WTC11 (cell line): Measurements from ENCODE around the gene MSX2. TPM values are rescaled to one million over a fixed set of nuclear protein-coding genes. Genes with fewer than 3 reads are reported as not detected.

Experiments used
- ATAC-seq: fragments of 200-7000 bp; cut with Tn5 transposase; 2 replicates; pipeline ENCODE4 v1.10.0; 2021; ENCODE audit warnings: mild to moderate bottlenecking, moderate library complexity
- CTCF ChIA-PET: fragments of 300-600 bp; sonication (Branson Sonifier 250); formaldehyde crosslinking; loops from one replicate; lab custom pipeline; 2021; ENCODE audit warnings: antibody characterized with exemption; lab: Charles Lee
- POLR2A ChIA-PET: fragments of 350-600 bp; sonication (Branson Sonifier 250); formaldehyde crosslinking; loops from one replicate; lab custom pipeline; 2021; ENCODE audit warnings: antibody characterized with exemption; lab: Charles Lee
- DNase-seq: peaks from one replicate; pipeline ENCODE4 v3.0.0; 2021; ENCODE audit warnings: low spot score
- H3K27ac Mint-ChIP-seq: 2 replicates; pipeline ENCODE4 v1.8.0; 2021; ENCODE audit warnings: mixed read lengths
- H3K27me3 Mint-ChIP-seq: 2 replicates; pipeline ENCODE4 v1.8.0; 2021; ENCODE audit warnings: low read depth, mild to moderate bottlenecking, moderate library complexity, mixed read lengths
- H3K36me3 Mint-ChIP-seq: 2 replicates; pipeline ENCODE4 v1.8.0; 2021; ENCODE audit warnings: mixed read lengths
- H3K4me1 Mint-ChIP-seq: 2 replicates; pipeline ENCODE4 v1.8.0; 2022; ENCODE audit warnings: mixed read lengths
- H3K4me3 Mint-ChIP-seq: 2 replicates; pipeline ENCODE4 v1.8.0; 2021; ENCODE audit warnings: mild to moderate bottlenecking, moderate library complexity, mixed read lengths
- H3K9me3 Mint-ChIP-seq: 2 replicates; pipeline ENCODE4 v1.8.0; 2021; ENCODE audit warnings: mixed read lengths
- ATF2 ChIP-seq: sonication (generic); formaldehyde crosslinking; IDR thresholded peaks from 2 replicates; pipeline ENCODE4 v1.8.1; 2022; ENCODE audit warnings: low read depth, missing genetic modification reagents, borderline replicate concordance
- E2F1 ChIP-seq: sonication (generic); formaldehyde crosslinking; IDR thresholded peaks from 2 replicates; pipeline ENCODE4 v1.8.0; 2022; ENCODE audit warnings: mild to moderate bottlenecking, missing genetic modification reagents
- ELF4 ChIP-seq: sonication (generic); formaldehyde crosslinking; IDR thresholded peaks from 2 replicates; pipeline ENCODE4 v1.8.1; 2022; ENCODE audit warnings: low read depth, mild to moderate bottlenecking, moderate library complexity, missing genetic modification reagents
- IRF2 ChIP-seq: sonication (generic); formaldehyde crosslinking; IDR thresholded peaks from 2 replicates; pipeline ENCODE4 v1.8.0; 2022; ENCODE audit warnings: low read depth, missing genetic modification reagents, borderline replicate concordance
- NFATC4 ChIP-seq: fragments of 250-450 bp; sonication (Bioruptor Pico); IDR thresholded peaks from 2 replicates; pipeline ENCODE4 v1.9.0; 2021; ENCODE audit warnings: mild to moderate bottlenecking
- NFYB ChIP-seq: sonication (generic); formaldehyde crosslinking; conservative IDR thresholded peaks from 2 replicates; pipeline ENCODE4 v1.8.0; 2022; ENCODE audit warnings: low read depth, missing genetic modification reagents
- STAT6 ChIP-seq: sonication (generic); formaldehyde crosslinking; conservative IDR thresholded peaks from 2 replicates; pipeline ENCODE4 v1.8.1; 2023; ENCODE audit warnings: mild to moderate bottlenecking, low read depth, missing genetic modification reagents, moderate library complexity
- USF2 ChIP-seq: sonication (generic); formaldehyde crosslinking; IDR thresholded peaks from 2 replicates; pipeline ENCODE4 v1.8.1; 2023; ENCODE audit warnings: mild to moderate bottlenecking, missing genetic modification reagents, moderate library complexity
- ZBTB21 ChIP-seq: sonication (generic); formaldehyde crosslinking; IDR thresholded peaks from 2 replicates; pipeline ENCODE4 v1.8.1; 2023; ENCODE audit warnings: mild to moderate bottlenecking, missing genetic modification reagents, borderline replicate concordance
- ZNF219 ChIP-seq: sonication (generic); formaldehyde crosslinking; IDR thresholded peaks from 2 replicates; pipeline ENCODE4 v1.8.0; 2023; ENCODE audit warnings: missing genetic modification reagents, mild to moderate bottlenecking, borderline replicate concordance
- ZNF423 ChIP-seq: fragments of 250-450 bp; sonication (Bioruptor Pico); IDR thresholded peaks from 2 replicates; pipeline ENCODE4 v2.1.2; 2022; ENCODE audit warnings: mild to moderate bottlenecking, moderate library complexity
- ZNF671 ChIP-seq: fragments of 250-450 bp; sonication (Bioruptor Pico); IDR thresholded peaks from 2 replicates; pipeline ENCODE4 v1.8.0; 2021; ENCODE audit warnings: mild to moderate bottlenecking
- total RNA-seq: library from RNA; stranded (reverse); gene quantifications from 3 replicates; pipeline ENCODE4 v1.2.3, GENCODE V29; 2021
- TF ChIP-seq, protein P1 (sequence below): sonication (generic); formaldehyde crosslinking; IDR thresholded peaks from 2 replicates; pipeline ENCODE4 v1.8.1; 2023; ENCODE audit warnings: mild to moderate bottlenecking, missing genetic modification reagents, borderline replicate concordance

MSX2 gene
- total RNA-seq, 1 experiment from 2014 or later = 0.83 TPM

- no peak for TF ChIP-seq ZNF671
Measured at GRCh38 chr5:174718880-174719610, 5.3 kb upstream of the MSX2 start (continued).

DNA sequence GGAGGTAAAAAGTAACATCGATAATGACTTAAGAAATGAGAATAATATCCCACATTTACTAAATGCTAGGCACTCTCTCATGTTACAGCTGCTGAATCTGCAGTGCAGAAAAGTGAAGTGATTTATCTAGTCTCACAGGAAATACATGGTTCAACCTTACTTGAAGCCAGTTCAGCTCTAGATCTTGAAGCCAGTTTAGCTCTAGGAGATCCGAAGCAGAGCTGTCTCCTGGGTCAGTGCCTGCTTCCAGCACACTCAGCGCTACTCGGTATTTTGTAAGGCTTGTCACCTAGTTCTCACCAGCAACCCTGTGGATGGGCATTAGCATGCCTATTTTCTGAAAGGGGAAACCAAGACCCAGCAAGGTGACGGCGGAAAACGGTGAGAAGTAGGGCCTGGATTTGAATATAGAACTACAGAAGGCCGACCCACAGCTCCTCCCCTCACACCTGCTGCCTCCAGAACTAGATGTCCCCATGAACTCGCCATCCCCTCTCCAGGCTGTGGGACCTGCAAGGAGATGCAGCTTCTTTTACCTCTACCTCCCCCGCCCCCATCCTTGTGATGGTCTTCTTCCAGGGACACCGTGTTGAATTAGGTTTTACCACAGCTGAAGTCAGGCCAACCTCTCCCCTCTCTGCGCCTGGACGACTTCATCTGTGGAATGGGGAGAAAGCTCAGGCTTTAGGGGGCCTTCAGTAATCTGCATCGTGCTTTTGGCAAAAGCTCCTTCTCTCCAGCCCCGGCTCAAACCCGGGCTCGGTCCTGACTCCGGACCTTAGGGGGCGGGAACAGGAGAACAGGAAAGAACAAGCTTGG, 4.4 kb upstream of the MSX2 start:
- DNase-seq (no peak), ATAC-seq (0 out of 2 replicates have a peak, but pooled peaks have one; percentile 2)
- TF ChIP-seq NFATC4 (no peak), STAT6 (CRISPR knock-in tag) (no peak), ZNF219 (no peak), ZNF423 (CRISPR knock-in tag) (no peak), ZBTB21 (no peak), E2F1 (CRISPR knock-in tag) (no peak), NFYB (CRISPR knock-in tag) (no peak), USF2 (no peak), IRF2 (CRISPR knock-in tag) (no peak), ELF4 (CRISPR knock-in tag) (no peak), ATF2 (no peak)
- TF ChIP-seq, protein P1, sequence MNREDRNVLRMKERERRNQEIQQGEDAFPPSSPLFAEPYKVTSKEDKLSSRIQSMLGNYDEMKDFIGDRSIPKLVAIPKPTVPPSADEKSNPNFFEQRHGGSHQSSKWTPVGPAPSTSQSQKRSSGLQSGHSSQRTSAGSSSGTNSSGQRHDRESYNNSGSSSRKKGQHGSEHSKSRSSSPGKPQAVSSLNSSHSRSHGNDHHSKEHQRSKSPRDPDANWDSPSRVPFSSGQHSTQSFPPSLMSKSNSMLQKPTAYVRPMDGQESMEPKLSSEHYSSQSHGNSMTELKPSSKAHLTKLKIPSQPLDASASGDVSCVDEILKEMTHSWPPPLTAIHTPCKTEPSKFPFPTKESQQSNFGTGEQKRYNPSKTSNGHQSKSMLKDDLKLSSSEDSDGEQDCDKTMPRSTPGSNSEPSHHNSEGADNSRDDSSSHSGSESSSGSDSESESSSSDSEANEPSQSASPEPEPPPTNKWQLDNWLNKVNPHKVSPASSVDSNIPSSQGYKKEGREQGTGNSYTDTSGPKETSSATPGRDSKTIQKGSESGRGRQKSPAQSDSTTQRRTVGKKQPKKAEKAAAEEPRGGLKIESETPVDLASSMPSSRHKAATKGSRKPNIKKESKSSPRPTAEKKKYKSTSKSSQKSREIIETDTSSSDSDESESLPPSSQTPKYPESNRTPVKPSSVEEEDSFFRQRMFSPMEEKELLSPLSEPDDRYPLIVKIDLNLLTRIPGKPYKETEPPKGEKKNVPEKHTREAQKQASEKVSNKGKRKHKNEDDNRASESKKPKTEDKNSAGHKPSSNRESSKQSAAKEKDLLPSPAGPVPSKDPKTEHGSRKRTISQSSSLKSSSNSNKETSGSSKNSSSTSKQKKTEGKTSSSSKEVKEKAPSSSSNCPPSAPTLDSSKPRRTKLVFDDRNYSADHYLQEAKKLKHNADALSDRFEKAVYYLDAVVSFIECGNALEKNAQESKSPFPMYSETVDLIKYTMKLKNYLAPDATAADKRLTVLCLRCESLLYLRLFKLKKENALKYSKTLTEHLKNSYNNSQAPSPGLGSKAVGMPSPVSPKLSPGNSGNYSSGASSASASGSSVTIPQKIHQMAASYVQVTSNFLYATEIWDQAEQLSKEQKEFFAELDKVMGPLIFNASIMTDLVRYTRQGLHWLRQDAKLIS (CRISPR knock-in tag) = no peak
- Mint-ChIP-seq H3K27me3 (peaks cover 95% of the 10 kb centered on the region), H3K9me3 (no peaks in the 10 kb centered on the region), H3K36me3 (no peaks in the 10 kb centered on the region), H3K4me3 (peak overlapping the region; percentile 66), H3K27ac (no peak overlapping the region), H3K4me1 (peaks cover 44% of the 10 kb centered on the region)
- ChIA-PET POLR2A (interaction anchor here (1.5 kb wide), 1 partner anchor 12 kb away, joined by 5 read pairs; no protein-coding TSS in a partner anchor), CTCF (interaction anchor here (0.5 to 2.9 kb wide), 16 partner anchors 11 to 1150 kb away, joined by 3 to 26 read pairs (median 4); no protein-coding TSS in a partner anchor)
